Measurements from ENCODE around the gene CHST7.

Gene CHST7

DNA sequence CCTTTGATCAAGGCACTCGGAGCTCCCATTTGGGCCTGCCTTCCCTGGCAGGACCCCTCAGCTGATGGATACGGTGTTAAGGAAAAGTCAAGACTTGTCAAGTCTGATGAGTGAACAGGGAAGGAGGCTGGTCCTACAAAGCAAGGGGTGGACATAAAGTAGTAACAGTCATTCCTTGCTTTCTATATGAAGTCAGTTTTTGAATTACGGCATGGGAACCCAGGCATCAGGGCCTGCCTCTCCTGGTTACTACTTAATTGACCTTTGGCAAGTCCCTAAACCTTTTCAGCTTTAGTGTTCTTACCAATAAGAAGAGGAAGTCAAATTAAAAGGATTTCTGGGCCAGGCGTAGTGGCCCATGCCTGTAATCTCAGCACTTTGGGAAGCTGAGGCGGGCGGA lies 7.0 kb downstream of the CHST7 start:
- Histone ChIP-seq H3K9ac (ENCODE audit: low read depth, low read length) (no peak overlapping the region), H3K36me3 (ENCODE audit: insufficient read depth, low read length) (no peaks in the 10 kb centered on the region), H3K9me3 (ENCODE audit: control insufficient read depth, insufficient read depth, low read length) (no peaks in the 10 kb centered on the region), H3K4me1 (ENCODE audit: insufficient read depth, low read length) (peaks cover 34% of the 10 kb centered on the region)

DNA sequence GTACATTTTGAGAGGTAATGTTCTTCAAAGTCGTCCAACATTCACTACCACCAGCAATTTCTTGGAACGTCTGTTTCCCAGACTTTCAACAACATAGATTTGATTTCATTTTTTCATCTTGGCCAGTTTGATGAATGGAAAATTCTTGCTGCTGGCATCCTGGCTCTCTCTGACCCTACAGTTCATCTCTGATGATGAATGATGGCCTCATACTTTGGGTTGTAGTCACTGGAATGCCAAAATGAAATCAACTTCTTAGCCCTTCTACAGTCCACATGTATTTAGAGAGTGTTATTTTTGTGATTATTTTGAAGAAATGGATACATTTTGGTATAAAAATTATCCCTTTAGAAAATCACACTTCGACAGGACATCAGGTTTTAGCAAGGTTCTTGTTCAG lies 8.8 kb downstream of the CHST7 start:
- no peaks in the 10 kb centered on the region for H3K36me3 ChIP-seq (ENCODE audit: insufficient read depth, low read length)
- H3K9me3 ChIP-seq (ENCODE audit: control insufficient read depth, insufficient read depth, low read length): no peaks in the 10 kb centered on the region
- H3K4me1 ChIP-seq (ENCODE audit: insufficient read depth, low read length): peaks cover 33% of the 10 kb centered on the region
- H3K9ac ChIP-seq (ENCODE audit: low read depth, low read length): no peak overlapping the region

- no peaks in the 10 kb centered on the region for H3K9me3 ChIP-seq (ENCODE audit: control insufficient read depth, insufficient read depth, low read length)
- H3K9ac ChIP-seq (ENCODE audit: low read depth, low read length): no peak overlapping the region
- peaks cover 40% of the 10 kb centered on the region for H3K4me1 ChIP-seq (ENCODE audit: insufficient read depth, low read length)
- no peaks in the 10 kb centered on the region for H3K36me3 ChIP-seq (ENCODE audit: insufficient read depth, low read length)
These were observed 9.4 kb downstream of the CHST7 start for GRCh38 chrX:46582966-46583365.

DNA sequence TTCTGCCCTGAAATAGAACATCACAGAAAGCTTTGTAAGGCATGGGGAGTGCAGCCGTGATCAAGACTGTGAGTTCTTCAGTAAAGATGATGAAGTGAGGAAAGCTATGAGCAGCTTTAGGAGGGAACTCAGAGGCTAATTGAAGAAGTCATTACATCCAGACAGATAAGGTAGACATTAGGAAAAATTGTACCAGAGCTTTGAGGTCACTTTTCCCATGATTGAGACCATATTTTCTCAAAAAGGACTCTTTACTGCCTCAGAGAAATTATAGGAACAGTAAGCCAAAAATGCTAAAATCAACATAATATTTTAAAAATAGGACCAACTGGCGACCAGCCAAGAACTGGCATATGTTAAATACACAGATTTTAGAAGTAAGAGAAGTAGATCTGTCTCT lies 11.2 kb downstream of the CHST7 start:
- H3K9me3 ChIP-seq (ENCODE audit: control insufficient read depth, insufficient read depth, low read length): no peaks in the 10 kb centered on the region
- peaks cover 44% of the 10 kb centered on the region for H3K4me1 ChIP-seq (ENCODE audit: insufficient read depth, low read length)
- no peaks in the 10 kb centered on the region for H3K36me3 ChIP-seq (ENCODE audit: insufficient read depth, low read length)
- H3K9ac ChIP-seq (ENCODE audit: low read depth, low read length): no peak overlapping the region

- Histone ChIP-seq H3K4me1 (ENCODE audit: insufficient read depth, low read length) (peaks cover 46% of the 10 kb centered on the region), H3K9me3 (ENCODE audit: control insufficient read depth, insufficient read depth, low read length) (no peaks in the 10 kb centered on the region), H3K9ac (ENCODE audit: low read depth, low read length) (no peak overlapping the region), H3K36me3 (ENCODE audit: insufficient read depth, low read length) (no peaks in the 10 kb centered on the region)
These were observed 13.6 kb downstream of the CHST7 start for GRCh38 chrX:46587158-46587557.

DNA sequence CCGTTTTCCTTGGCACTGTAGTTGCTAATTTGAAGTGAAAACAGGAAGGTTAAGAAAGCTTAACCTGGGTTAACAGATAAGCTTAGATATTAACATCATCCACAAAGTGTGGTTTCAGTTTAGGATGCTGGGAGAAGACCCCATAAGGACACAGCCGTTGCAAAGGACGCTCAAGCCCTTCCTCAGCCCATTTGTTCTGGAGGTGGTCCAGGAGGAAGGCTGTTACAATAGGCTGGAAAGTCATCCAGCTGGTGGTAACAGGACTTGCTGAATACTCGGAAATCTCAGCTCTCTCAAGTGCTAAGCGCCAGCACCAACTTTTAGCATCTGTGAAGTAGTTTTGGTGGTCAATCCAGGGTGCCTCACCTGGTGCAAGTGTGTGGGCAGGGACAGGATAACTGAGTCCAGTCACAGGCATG lies 14.2 kb downstream of the CHST7 start:
- Histone ChIP-seq H3K36me3 (ENCODE audit: insufficient read depth, low read length) (no peaks in the 10 kb centered on the region), H3K9ac (ENCODE audit: low read depth, low read length) (peak overlapping the region; percentile 8; the same call in 1 of the 2 replicates), H3K4me1 (ENCODE audit: insufficient read depth, low read length) (peaks cover 40% of the 10 kb centered on the region)

DNA sequence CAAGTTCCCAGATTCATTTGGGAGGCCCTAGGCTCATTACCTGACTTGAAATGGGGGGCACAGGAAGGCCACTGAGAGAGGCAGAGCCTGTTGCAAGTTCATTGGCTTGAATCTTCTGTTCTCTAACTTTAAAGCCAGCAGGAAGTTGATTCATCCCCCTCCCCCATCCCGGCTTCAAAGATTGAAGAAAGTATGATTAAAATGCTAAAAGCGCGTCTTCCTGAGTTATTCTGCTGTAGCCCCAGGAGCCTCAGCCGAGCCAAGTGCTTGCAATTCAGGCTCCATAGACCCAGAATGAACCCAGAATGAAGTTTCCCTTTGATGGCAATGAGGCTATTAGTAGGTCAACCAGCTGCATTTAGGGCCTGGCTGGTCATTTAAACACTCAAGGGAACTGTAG lies 14.7 kb downstream of the CHST7 start:
- peak overlapping the region; percentile 8; the same call in 1 of the 2 replicates for H3K9ac ChIP-seq (ENCODE audit: low read depth, low read length)
- H3K36me3 ChIP-seq (ENCODE audit: insufficient read depth, low read length): no peaks in the 10 kb centered on the region
- no peaks in the 10 kb centered on the region for H3K9me3 ChIP-seq (ENCODE audit: control insufficient read depth, insufficient read depth, low read length)
- H3K4me1 ChIP-seq (ENCODE audit: insufficient read depth, low read length): peaks cover 35% of the 10 kb centered on the region

More for the DNA sequence above, 14.2 kb downstream of the CHST7 start:
- H3K9me3 ChIP-seq (ENCODE audit: control insufficient read depth, insufficient read depth, low read length): no peaks in the 10 kb centered on the region

DNA sequence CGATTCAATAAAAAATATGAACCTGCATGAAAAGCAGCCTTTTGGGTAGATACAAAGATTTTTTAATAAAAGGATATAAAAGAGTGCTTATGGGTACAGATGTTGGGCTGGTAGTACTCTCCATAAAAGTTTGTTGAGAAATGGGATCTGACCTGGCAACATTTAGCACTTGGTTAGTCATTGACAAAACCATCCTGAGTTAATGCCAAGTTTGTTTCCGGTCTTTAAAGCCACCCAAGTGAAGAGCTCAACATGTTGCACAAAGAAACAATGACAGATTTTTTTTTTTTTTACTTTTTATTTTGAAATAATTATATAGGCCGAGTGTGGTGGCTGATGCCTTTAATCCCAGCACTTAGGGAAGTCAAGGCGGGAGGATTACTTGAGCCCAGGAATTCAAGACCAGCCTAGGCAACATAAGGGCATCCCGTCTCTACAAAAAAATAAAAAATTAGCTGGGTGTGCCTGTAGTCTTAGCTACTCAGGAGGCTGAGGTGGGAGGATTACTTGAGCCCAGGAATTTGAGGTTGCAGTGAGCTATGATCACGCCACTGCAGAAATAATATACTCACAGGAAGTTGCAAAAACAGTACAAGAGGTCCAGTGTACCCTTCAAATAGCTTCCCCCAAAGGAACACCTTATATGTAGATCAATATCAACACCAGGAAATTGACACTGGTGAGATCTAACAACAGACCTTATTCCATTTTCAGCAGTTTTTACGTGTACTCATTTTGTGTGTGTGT lies 16.6 kb downstream of the CHST7 start:
- Histone ChIP-seq H3K4me1 (ENCODE audit: insufficient read depth, low read length) (peaks cover 25% of the 10 kb centered on the region), H3K9ac (ENCODE audit: low read depth, low read length) (no peak overlapping the region), H3K36me3 (ENCODE audit: insufficient read depth, low read length) (no peaks in the 10 kb centered on the region), H3K9me3 (ENCODE audit: control insufficient read depth, insufficient read depth, low read length) (no peaks in the 10 kb centered on the region)

DNA sequence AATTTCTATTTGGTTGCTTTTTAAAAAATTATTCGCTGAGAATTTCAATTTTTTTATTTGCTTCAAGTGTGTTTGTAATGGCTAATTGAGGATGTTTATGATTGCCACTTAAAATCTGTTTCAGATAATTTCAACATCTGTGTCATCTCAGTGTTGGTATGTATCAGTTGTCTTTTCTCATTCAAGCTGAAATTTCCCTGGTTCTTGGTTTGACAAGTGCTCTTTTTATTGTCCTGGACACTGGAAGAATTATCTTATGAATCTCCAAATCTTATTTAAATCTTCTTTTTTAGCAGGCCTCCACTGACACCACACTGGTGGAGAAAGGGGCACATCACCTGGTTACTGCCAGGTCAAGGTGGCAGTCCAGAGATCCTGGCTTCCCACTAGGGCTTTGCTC lies 21.5 kb downstream of the CHST7 start:
- H3K36me3 ChIP-seq (ENCODE audit: insufficient read depth, low read length): no peaks in the 10 kb centered on the region

DNA sequence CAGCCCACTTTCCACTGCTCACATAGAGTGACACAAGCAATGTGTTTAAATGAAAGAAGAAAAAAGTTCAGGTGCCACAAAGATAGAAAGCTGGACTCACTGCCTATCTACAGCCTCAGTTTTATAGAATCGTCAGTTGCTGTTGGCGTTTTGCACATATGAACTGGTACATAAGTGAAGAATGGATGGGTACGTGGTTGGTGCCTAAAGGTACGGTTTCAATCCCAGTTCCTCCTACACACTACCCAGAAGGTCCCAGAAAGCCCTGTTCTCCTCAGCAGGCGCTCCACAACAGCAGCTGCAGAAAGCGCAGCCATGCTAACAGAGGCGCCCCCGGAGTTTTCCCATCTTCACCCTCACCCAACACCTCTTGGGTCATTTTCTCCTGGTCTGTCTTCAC lies 23.6 kb downstream of the CHST7 start:
- Histone ChIP-seq H3K4me1 (ENCODE audit: insufficient read depth, low read length) (no peaks in the 10 kb centered on the region), H3K9me3 (ENCODE audit: control insufficient read depth, insufficient read depth, low read length) (no peaks in the 10 kb centered on the region), H3K36me3 (ENCODE audit: insufficient read depth, low read length) (no peaks in the 10 kb centered on the region; the same call in 1 of the 2 replicates), H3K9ac (ENCODE audit: low read depth, low read length) (no peak overlapping the region)

More for the DNA sequence above, 21.5 kb downstream of the CHST7 start:
- no peak overlapping the region for H3K9ac ChIP-seq (ENCODE audit: low read depth, low read length)
- no peaks in the 10 kb centered on the region for H3K9me3 ChIP-seq (ENCODE audit: control insufficient read depth, insufficient read depth, low read length)
- no peaks in the 10 kb centered on the region for H3K4me1 ChIP-seq (ENCODE audit: insufficient read depth, low read length)

DNA sequence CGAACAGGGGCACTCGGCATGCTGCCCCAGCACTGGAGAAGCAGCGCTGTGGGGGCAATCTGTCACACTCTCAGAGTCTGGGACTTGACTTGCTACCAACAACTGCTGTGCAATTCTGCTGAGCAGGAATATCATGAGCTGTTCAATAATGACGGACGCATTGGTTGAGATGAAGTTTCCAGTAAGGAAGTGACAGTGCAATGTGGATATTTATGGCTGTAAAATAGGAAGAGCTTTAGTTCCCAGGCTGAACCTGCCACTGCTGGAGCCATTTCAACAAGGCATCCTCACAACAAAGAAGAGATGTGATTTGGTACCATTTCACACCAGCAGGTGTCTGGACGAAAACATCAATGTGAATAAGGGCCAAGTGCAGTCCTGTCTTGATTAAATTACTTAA lies 24.2 kb downstream of the CHST7 start:
- H3K36me3 ChIP-seq (ENCODE audit: insufficient read depth, low read length): peaks cover 5% of the 10 kb centered on the region; the same call in 1 of the 2 replicates
- no peak overlapping the region for H3K9ac ChIP-seq (ENCODE audit: low read depth, low read length)
- no peaks in the 10 kb centered on the region for H3K9me3 ChIP-seq (ENCODE audit: control insufficient read depth, insufficient read depth, low read length)
- H3K4me1 ChIP-seq (ENCODE audit: insufficient read depth, low read length): no peaks in the 10 kb centered on the region

DNA sequence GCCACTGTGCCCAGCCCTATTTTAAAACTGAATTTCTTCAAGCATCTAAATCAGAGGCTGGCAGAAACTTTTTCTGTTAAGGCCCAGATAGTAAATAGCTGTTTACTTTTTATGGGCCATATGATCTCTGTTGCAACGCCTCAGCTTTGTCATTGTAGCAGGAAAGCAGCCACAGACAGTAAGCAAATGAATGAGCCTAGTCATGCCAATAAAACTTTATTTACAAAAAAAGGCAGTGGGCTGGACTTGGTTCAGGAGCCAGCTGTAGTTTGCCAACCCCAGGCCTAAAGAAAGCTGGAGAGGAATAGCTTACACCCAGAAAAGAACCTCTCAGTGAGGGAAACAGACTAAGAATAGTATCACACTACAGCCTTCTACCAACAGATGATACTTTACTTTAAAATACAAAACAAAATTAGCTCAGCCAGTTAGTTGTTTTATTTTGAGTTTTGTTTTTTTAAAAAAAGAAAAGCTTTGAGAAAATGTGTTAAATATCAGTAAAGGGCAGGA lies 25.5 kb downstream of the CHST7 start:
- Histone ChIP-seq H3K4me1 (ENCODE audit: insufficient read depth, low read length) (no peaks in the 10 kb centered on the region), H3K9ac (ENCODE audit: low read depth, low read length) (no peak overlapping the region), H3K9me3 (ENCODE audit: control insufficient read depth, insufficient read depth, low read length) (no peaks in the 10 kb centered on the region), H3K36me3 (ENCODE audit: insufficient read depth, low read length) (peaks cover 6% of the 10 kb centered on the region; the same call in 1 of the 2 replicates)

- no peaks in the 10 kb centered on the region for H3K4me1 ChIP-seq (ENCODE audit: insufficient read depth, low read length)
- H3K36me3 ChIP-seq (ENCODE audit: insufficient read depth, low read length): peaks cover 6% of the 10 kb centered on the region; the same call in 1 of the 2 replicates
- no peaks in the 10 kb centered on the region for H3K9me3 ChIP-seq (ENCODE audit: control insufficient read depth, insufficient read depth, low read length)
- H3K9ac ChIP-seq (ENCODE audit: low read depth, low read length): no peak overlapping the region
These were observed 27.7 kb downstream of the CHST7 start for GRCh38 chrX:46601283-46601682.

GRCh38 chrX:46602468-46603102 lies 29.0 kb downstream of the CHST7 start:
- peaks cover 6% of the 10 kb centered on the region; the same call in 1 of the 2 replicates for H3K36me3 ChIP-seq (ENCODE audit: insufficient read depth, low read length)
- H3K9ac ChIP-seq (ENCODE audit: low read depth, low read length): no peak overlapping the region
- no peaks in the 10 kb centered on the region for H3K9me3 ChIP-seq (ENCODE audit: control insufficient read depth, insufficient read depth, low read length)
- no peaks in the 10 kb centered on the region for H3K4me1 ChIP-seq (ENCODE audit: insufficient read depth, low read length)

GRCh38 chrX:46607916-46608315 lies 34.4 kb downstream of the CHST7 start:
- Histone ChIP-seq H3K36me3 (ENCODE audit: insufficient read depth, low read length) (no peaks in the 10 kb centered on the region), H3K9ac (ENCODE audit: low read depth, low read length) (no peak overlapping the region), H3K9me3 (ENCODE audit: control insufficient read depth, insufficient read depth, low read length) (no peaks in the 10 kb centered on the region), H3K4me1 (ENCODE audit: insufficient read depth, low read length) (no peaks in the 10 kb centered on the region)
